WTC11 (cell line): ENCODE results near the gene FBXO45.

ENCODE experiments used
- ATF3 ChIP-seq: sonication (generic); formaldehyde crosslinking; conservative IDR thresholded peaks from 2 replicates; pipeline ENCODE4 v1.8.1; 2022; ENCODE audit warnings: mild to moderate bottlenecking, missing genetic modification reagents
- E2F4 ChIP-seq: sonication (generic); formaldehyde crosslinking; IDR thresholded peaks from 2 replicates; pipeline ENCODE4 v1.8.1; 2022; ENCODE audit warnings: low read depth, mild to moderate bottlenecking, moderate library complexity, missing genetic modification reagents, borderline replicate concordance
- ESRRA ChIP-seq: sonication (generic); formaldehyde crosslinking; IDR thresholded peaks from 2 replicates; pipeline ENCODE4 v1.8.1; 2022; ENCODE audit warnings: mild to moderate bottlenecking, missing genetic modification reagents, borderline replicate concordance
- GABPB1 ChIP-seq: sonication (generic); formaldehyde crosslinking; IDR thresholded peaks from 2 replicates; pipeline ENCODE4 v1.8.1; 2023; ENCODE audit warnings: mild to moderate bottlenecking, missing genetic modification reagents
- IRF2 ChIP-seq: sonication (generic); formaldehyde crosslinking; IDR thresholded peaks from 2 replicates; pipeline ENCODE4 v1.8.0; 2022; ENCODE audit warnings: low read depth, missing genetic modification reagents, borderline replicate concordance
- NFYB ChIP-seq: sonication (generic); formaldehyde crosslinking; conservative IDR thresholded peaks from 2 replicates; pipeline ENCODE4 v1.8.0; 2022; ENCODE audit warnings: low read depth, missing genetic modification reagents
- NR2C2 ChIP-seq: sonication (generic); formaldehyde crosslinking; IDR thresholded peaks from 2 replicates; pipeline ENCODE4 v1.8.0; 2022; ENCODE audit warnings: mild to moderate bottlenecking, missing genetic modification reagents
- PREB ChIP-seq: sonication (generic); formaldehyde crosslinking; IDR thresholded peaks from 2 replicates; pipeline ENCODE4 v1.8.1; 2022; ENCODE audit warnings: mild to moderate bottlenecking, missing genetic modification reagents, moderate library complexity, borderline replicate concordance
- PRRX2 ChIP-seq: fragments of 250-450 bp; sonication (Bioruptor Pico); IDR thresholded peaks from 2 replicates; pipeline ENCODE4 v1.8.0; 2021; ENCODE audit warnings: mild to moderate bottlenecking
- SMAD3 ChIP-seq: sonication (generic); formaldehyde crosslinking; IDR thresholded peaks from 2 replicates; pipeline ENCODE4 v1.8.0; 2022; ENCODE audit warnings: missing genetic modification reagents, mild to moderate bottlenecking, borderline replicate concordance
- USF1 ChIP-seq: sonication (generic); formaldehyde crosslinking; IDR thresholded peaks from 2 replicates; pipeline ENCODE4 v1.8.0; 2022; ENCODE audit warnings: mild to moderate bottlenecking, missing genetic modification reagents
- USF2 ChIP-seq: sonication (generic); formaldehyde crosslinking; IDR thresholded peaks from 2 replicates; pipeline ENCODE4 v1.8.1; 2023; ENCODE audit warnings: mild to moderate bottlenecking, missing genetic modification reagents, moderate library complexity
- ZNF263 ChIP-seq: sonication (generic); formaldehyde crosslinking; IDR thresholded peaks from 2 replicates; pipeline ENCODE4 v1.8.1; 2022; ENCODE audit warnings: low read depth, mild to moderate bottlenecking, moderate library complexity, missing genetic modification reagents
- TF ChIP-seq, protein P1 (sequence below): fragments of 200-600 bp; IDR thresholded peaks from 2 replicates; pipeline ENCODE4 v1.8.0; 2022; ENCODE audit warnings: antibody characterized with exemption

GRCh38 chr3:196554205-196554604 lies 14.3 kb upstream of the FBXO45 start:
- TF ChIP-seq, protein P1, sequence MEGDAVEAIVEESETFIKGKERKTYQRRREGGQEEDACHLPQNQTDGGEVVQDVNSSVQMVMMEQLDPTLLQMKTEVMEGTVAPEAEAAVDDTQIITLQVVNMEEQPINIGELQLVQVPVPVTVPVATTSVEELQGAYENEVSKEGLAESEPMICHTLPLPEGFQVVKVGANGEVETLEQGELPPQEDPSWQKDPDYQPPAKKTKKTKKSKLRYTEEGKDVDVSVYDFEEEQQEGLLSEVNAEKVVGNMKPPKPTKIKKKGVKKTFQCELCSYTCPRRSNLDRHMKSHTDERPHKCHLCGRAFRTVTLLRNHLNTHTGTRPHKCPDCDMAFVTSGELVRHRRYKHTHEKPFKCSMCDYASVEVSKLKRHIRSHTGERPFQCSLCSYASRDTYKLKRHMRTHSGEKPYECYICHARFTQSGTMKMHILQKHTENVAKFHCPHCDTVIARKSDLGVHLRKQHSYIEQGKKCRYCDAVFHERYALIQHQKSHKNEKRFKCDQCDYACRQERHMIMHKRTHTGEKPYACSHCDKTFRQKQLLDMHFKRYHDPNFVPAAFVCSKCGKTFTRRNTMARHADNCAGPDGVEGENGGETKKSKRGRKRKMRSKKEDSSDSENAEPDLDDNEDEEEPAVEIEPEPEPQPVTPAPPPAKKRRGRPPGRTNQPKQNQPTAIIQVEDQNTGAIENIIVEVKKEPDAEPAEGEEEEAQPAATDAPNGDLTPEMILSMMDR, result no peak
- TF ChIP-seq NR2C2 (CRISPR knock-in tag), result no peak
- no peak for TF ChIP-seq SMAD3
- no peak for TF ChIP-seq PRRX2 (CRISPR knock-in tag)
- TF ChIP-seq ESRRA (CRISPR knock-in tag), result no peak
- TF ChIP-seq USF1 (CRISPR knock-in tag), result no peak
- TF ChIP-seq ZNF263 (CRISPR knock-in tag), result no peak
- TF ChIP-seq USF2, result no peak
- TF ChIP-seq GABPB1 (CRISPR knock-in tag), result no peak
- TF ChIP-seq E2F4 (CRISPR knock-in tag), result no peak
- no peak for TF ChIP-seq PREB (CRISPR knock-in tag)
- no peak for TF ChIP-seq NFYB (CRISPR knock-in tag)
- no peak for TF ChIP-seq ATF3 (CRISPR knock-in tag)
- no peak for TF ChIP-seq IRF2 (CRISPR knock-in tag)
